ENCODE measurements around the gene PTHLH. TPM values are rescaled to one million over a fixed set of nuclear protein-coding genes. Genes with fewer than 3 reads are reported as not detected.

Gene PTHLH
- total RNA-seq, 1 donor from 2014 or later: 0.81 TPM

GRCh38 chr12:27969624-27970400, 2.7 kb downstream of the PTHLH start:
- peak overlapping the region; percentile 66 for H3K4me3 ChIP-seq (ENCODE audit: low read depth, low read length)
- DNase-seq (ENCODE audit: low read depth): no peak
- peak; percentile 32 for TF ChIP-seq CTCF (conservative IDR thresholded peaks at IDR 0.05; ENCODE audit: low read depth, low read length)

DNA sequence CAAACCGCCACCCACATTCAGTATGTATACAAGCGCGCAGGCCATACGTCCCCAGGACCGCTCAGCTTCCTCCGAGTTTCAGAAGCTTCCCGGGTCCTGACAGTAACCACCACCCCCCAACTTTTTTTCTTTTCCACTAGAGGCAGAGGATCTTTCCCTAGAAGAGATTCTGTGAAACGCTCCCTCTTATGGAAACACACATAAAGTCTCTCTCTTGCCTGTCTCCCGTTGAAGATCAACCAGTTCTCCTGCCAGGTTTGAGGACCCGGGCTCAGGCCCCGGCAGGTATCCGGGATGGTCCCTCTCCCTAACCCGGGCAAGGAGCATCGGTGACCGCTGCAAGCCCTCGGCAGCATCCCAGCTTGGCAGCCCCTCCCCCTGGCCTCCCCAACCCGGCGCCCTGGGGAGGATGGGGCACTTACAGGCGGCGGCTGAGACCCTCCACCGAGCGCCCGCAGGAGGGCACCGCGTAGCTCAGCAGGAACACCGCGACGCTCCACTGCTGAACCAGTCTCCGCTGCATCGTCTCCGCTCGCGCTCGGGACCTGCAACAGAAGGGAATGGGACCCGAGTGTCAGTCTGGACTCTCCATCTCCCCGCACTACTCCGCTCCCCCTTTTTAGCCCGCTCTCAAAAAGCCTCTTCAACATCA, 3.4 kb downstream of the PTHLH start:
- DNase-seq (ENCODE audit: low read depth): no peak
- peak; percentile 14 for TF ChIP-seq CTCF (conservative IDR thresholded peaks at IDR 0.05; ENCODE audit: low read depth, low read length)
- H3K4me3 ChIP-seq (ENCODE audit: low read depth, low read length): peak overlapping the region; percentile 66

DNA sequence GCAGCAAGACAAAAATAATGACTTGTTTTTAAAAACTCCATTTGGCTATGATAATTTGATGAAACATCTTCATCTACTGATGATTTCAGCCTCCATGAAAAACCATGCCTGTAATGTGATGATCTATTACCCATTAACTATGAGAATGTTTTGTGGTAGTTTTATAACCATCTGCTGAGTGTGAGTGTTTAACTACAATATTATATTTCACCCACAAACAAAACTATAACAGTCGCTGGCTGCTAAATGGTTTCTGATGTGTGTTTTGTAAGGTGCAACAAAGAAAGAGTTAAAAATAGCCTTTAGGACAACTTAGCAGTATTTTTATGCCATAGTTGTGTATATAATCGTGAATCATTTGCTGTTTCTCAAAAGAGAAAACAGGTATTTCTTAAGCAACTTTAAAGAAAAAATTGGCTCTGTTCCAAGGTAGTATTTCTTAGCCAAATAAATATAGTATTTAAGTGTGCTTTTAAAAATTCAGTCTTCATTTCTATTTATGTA, 4.9 kb downstream of the PTHLH start:
- no peak overlapping the region for H3K4me3 ChIP-seq (ENCODE audit: low read depth, low read length)
- no peak for DNase-seq (ENCODE audit: low read depth)
- no peak for TF ChIP-seq CTCF (conservative IDR thresholded peaks at IDR 0.05; ENCODE audit: low read depth, low read length)

DNA sequence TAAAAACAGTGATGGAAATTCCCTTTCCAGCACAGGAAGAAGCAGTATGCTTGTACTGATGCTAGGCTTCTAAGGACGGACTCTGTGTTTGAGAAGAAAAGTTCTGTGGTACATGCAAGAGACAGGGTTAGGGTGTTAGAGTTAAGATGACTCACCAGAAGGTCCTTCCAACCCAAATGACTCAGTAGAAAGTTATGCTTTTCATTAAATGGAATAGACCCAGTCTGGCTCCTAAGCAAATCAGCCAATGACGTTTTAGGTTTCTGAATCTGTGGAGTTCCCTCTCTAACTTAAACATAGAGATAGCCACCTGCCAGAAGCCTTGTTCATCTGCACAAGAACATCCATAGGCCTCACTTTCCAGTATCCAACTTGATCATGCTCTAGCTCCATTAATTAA, 5.7 kb downstream of the PTHLH start:
- H3K4me3 ChIP-seq (ENCODE audit: low read depth, low read length): no peak overlapping the region
- DNase-seq (ENCODE audit: low read depth): peak; percentile 91
- no peak for TF ChIP-seq CTCF (conservative IDR thresholded peaks at IDR 0.05; ENCODE audit: low read depth, low read length)

DNA sequence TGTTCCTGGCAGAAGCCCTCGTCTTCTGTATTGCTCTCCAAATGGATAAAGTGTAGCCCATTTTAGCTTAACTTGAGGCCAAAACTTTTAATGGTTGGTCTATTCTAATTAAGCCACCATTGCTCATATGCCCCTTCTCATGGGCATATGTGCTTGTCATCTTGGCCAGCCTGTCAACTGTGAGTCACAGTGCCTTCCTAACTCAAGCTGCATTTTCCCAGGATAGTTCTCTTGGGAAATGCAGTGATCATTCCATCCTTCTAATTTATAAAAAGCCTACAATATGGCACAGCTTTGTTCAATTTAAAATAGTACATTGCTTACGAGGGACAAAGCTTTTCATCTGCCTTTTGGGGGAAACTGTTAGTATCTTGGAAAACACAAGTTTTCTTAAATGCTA, 6.6 kb downstream of the PTHLH start:
- no peak overlapping the region for H3K4me3 ChIP-seq (ENCODE audit: low read depth, low read length)
- no peak for DNase-seq (ENCODE audit: low read depth)
- TF ChIP-seq CTCF (conservative IDR thresholded peaks at IDR 0.05; ENCODE audit: low read depth, low read length): no peak

GRCh38 chr12:27965411-27965810, 7.1 kb downstream of the PTHLH start:
- no peak overlapping the region for H3K4me3 ChIP-seq (ENCODE audit: low read depth, low read length)
- TF ChIP-seq CTCF (conservative IDR thresholded peaks at IDR 0.05; ENCODE audit: low read depth, low read length): no peak
- DNase-seq (ENCODE audit: low read depth): peak; percentile 78

All from epithelial cell of proximal tubule (primary cell).